ENCODE data around the gene GPSM1.

- TF ChIP-seq CTCF (IDR thresholded peaks at IDR 0.05) (no peak), POLR2AphosphoS5 (IDR thresholded peaks at IDR 0.05; ENCODE audit: insufficient read depth in 1 of 2, low read depth in 1 of 2) (no peak), POLR2A (IDR thresholded peaks at IDR 0.05) (no peak)
Measured at GRCh38 chr9:136303066-136303824, 24.1 kb upstream of the GPSM1 start.
